GM23338 (cell line): Measurements from ENCODE around the gene SCGB1D4.

Source experiments
- CREB1 ChIP-seq: fragments of 250-450 bp; sonication (Bioruptor Pico); IDR thresholded peaks from 2 replicates; pipeline ENCODE4 v1.5.0; 2020; ENCODE audit warnings: low read depth, mild to moderate bottlenecking, moderate library complexity
- CTCF ChIP-seq, 2 experiments: fragments of 200-600 bp in 1 of 2; sonication (generic) in 1 of 2; conservative IDR thresholded peaks; 2 replicates each; pipeline versions ENCODE4 v1.5.1 to v1.6.1; 2016 to 2017; ENCODE audit warnings: antibody characterized with exemption in 2 of 2, low read depth in 2 of 2, mild to moderate bottlenecking in 2 of 2, moderate library complexity in 1 of 2
- ETS1 ChIP-seq: IDR thresholded peaks from 2 replicates; pipeline ENCODE4 v1.6.1; 2016; ENCODE audit warnings: antibody characterized with exemption
- EZH2 ChIP-seq: fragments of 200-600 bp; sonication (generic); IDR thresholded peaks from one replicate; pipeline ENCODE4 v1.8.0; 2017; ENCODE audit warnings: antibody characterized with exemption, mild to moderate bottlenecking, low read depth; ENCODE audit not compliant: unreplicated experiment
- EZH2phosphoT487 ChIP-seq: fragments of 200-600 bp; sonication (generic); IDR thresholded peaks from one replicate; pipeline ENCODE4 v1.8.1; 2018; ENCODE audit warnings: antibody characterized with exemption; ENCODE audit not compliant: unreplicated experiment
- JUNB ChIP-seq: IDR thresholded peaks from one replicate; pipeline ENCODE4 v1.6.1; 2016; ENCODE audit warnings: antibody characterized with exemption; ENCODE audit not compliant: unreplicated experiment
- NANOG ChIP-seq: IDR thresholded peaks from 2 replicates; pipeline ENCODE4 v1.6.1; 2016; ENCODE audit warnings: antibody characterized with exemption, borderline replicate concordance
- POLR2AphosphoS5 ChIP-seq: IDR thresholded peaks from 2 replicates; pipeline ENCODE4 v1.6.1; 2016; ENCODE audit warnings: antibody characterized with exemption, low read depth
- REST ChIP-seq: IDR thresholded peaks from one replicate; pipeline ENCODE4 v1.6.1; 2018; ENCODE audit warnings: antibody characterized with exemption; ENCODE audit not compliant: unreplicated experiment
- STAT1 ChIP-seq: IDR thresholded peaks from one replicate; pipeline ENCODE4 v1.6.1; 2016; ENCODE audit warnings: antibody characterized with exemption; ENCODE audit not compliant: unreplicated experiment
- ZNF114 ChIP-seq: fragments of 250-450 bp; sonication (Bioruptor Pico); IDR thresholded peaks from 2 replicates; pipeline ENCODE4 v1.5.0; 2020; ENCODE audit warnings: mild to moderate bottlenecking, moderate library complexity
- ZNF331 ChIP-seq: fragments of 250-450 bp; sonication (Bioruptor Pico); IDR thresholded peaks from 2 replicates; pipeline ENCODE4 v1.5.0; 2020; ENCODE audit warnings: low read depth, mild to moderate bottlenecking, moderate library complexity

- TF ChIP-seq CTCF (conservative IDR thresholded peaks at IDR 0.05; ENCODE audit: low read depth in 2 of 2) (peak; percentile 78 to 81), EZH2 (no peak), REST (no peak), NANOG (no peak), EZH2phosphoT487 (no peak), ETS1 (no peak), POLR2AphosphoS5 (no peak), CREB1 (no peak), ZNF331 (CRISPR knock-in tag) (no peak), JUNB (no peak), STAT1 (no peak), ZNF114 (CRISPR knock-in tag) (no peak)
These were observed 41.5 kb upstream of the SCGB1D4 start for GRCh38 chr11:62340269-62340901.
